Heart right ventricle (tissue), 16 donors: ENCODE data around the gene MAK. TPM values are rescaled to one million over a fixed set of nuclear protein-coding genes. Genes with fewer than 3 reads are reported as not detected.

ENCODE experiments used
- ATAC-seq, 8 donors: fragments of 200-7000 bp; cut with Tn5 transposase; one replicate each; pipeline ENCODE4 v1.9.1; 2020; ENCODE audit warnings: mild to moderate bottlenecking in 8 of 8, moderate library complexity in 8 of 8, moderate number of reproducible peaks in 1 of 8
- DNase-seq, 2 donors: peaks; one replicate each; pipeline ENCODE4 v3.0.0-alpha.2; 2020
- H3K27ac ChIP-seq, 10 donors: fragments of 200-600 bp; sonication (generic) in 2 of 10; one replicate each; pipeline versions ENCODE4 v1.5.0 to v1.8.0; 2020 to 2022; ENCODE audit warnings: mild to moderate bottlenecking in 3 of 10
- H3K27me3 ChIP-seq, 7 donors: fragments of 200-600 bp; one replicate each; pipeline ENCODE4 v1.8.0; 2021 to 2022; ENCODE audit warnings: mild to moderate bottlenecking in 2 of 7
- H3K36me3 ChIP-seq, 9 donors: fragments of 200-600 bp; sonication (generic) in 1 of 9; one replicate each; pipeline versions ENCODE4 v1.5.0 to v1.8.0; 2020 to 2022; ENCODE audit warnings: mild to moderate bottlenecking in 2 of 9
- H3K4me1 ChIP-seq, 9 donors: fragments of 200-600 bp; sonication (generic) in 1 of 9; one replicate each; pipeline versions ENCODE4 v1.5.0 to v1.8.0; 2020 to 2022; ENCODE audit warnings: mild to moderate bottlenecking in 4 of 9
- H3K4me3 ChIP-seq, 10 donors: fragments of 200-600 bp; sonication (generic) in 2 of 10; one replicate each; pipeline versions ENCODE4 v1.5.0 to v1.8.0; 2020 to 2022; ENCODE audit warnings: mild to moderate bottlenecking in 7 of 10, moderate library complexity in 2 of 10
- H3K9me3 ChIP-seq, 11 donors: fragments of 200-600 bp in 10 of 11; sonication (generic) in 2 of 11; one replicate each; pipeline versions ENCODE4 v1.5.0 to v1.8.0; 2013 to 2022; ENCODE audit warnings: mild to moderate bottlenecking in 2 of 11, control low read depth in 1 of 11, moderate library complexity in 1 of 11
- CTCF ChIP-seq, 9 donors: fragments of 200-600 bp; sonication (generic) in 2 of 9; IDR thresholded peaks; one replicate each; pipeline versions ENCODE4 v1.5.0 to v1.8.0; 2021 to 2022; ENCODE audit warnings: antibody characterized with exemption in 9 of 9, mild to moderate bottlenecking in 5 of 9, moderate library complexity in 1 of 9
- WGBS, 2 donors: extraction: QIAGEN DNeasy Blood & Tissue Kit; methylation state at CpG; one replicate each; pipeline ENCODE4 v1.1.7; 2013; ENCODE audit warnings: inconsistent platforms in 1 of 2; 5-methylcytosine and 5-hydroxymethylcytosine counted together
- intact Hi-C, 10 donors: fragments of 100-400 bp; cut with DNase I; formaldehyde crosslinking; loops; one replicate each; pipeline versions ENCODE4 v1.11.1 to v1.14.2; 2022
- polyA plus RNA-seq, 2 donors: library from polyadenylated mRNA; stranded (reverse); fragments of 200-250 nt; gene quantifications; one replicate each; pipeline ENCODE4 v1.2.3, GENCODE V29; 2013
- total RNA-seq, 10 donors: library from RNA; stranded (reverse); fragmentation: NEBNext Ultra II Directional in 3 of 10; extraction: Animal tissue kit (Norgen Biotek cat#: 25700) in 3 of 10; gene quantifications; one replicate each; pipeline versions ENCODE4 v1.2.1 to v1.2.4, GENCODE V29; 2021 to 2023
- donor health status: Arrhythmogenic right ventricular cardiomyopathy.
- donor health status: ischemic (EF 13 %, LVEDD 7.1; RV severe dilation, severe dysfunction).
- donor health status: healthy with polysubstance abuse.
- donor health status: DM: no; HTN: yes; CAD: no.
- donor health status: DM: no; HTN: no; CAD: no.
- donor health status: ischemic (EF 25% LVEDD 6.9; RV normal size, moderate dysfunction).
- donor health status: ischemic (EF 25% LVEDD 5.7; RV mildly dilated, moderate dysfunction).
- donor health status: healthy.
- donor health status: DM: yes; HTN: yes; CAD: no.
- donor health status: Ischemic cardiomyopathy.
- donor health status: ischemic (EF 35%, LVEDD 5.7; RV mildly dilated, moderate dysfunction).
- donor health status: nonischemic (EF 11% LVEDD 7.7; RV severe dilation, severe dysfunction).
- donor health status: DM: yes; HTN: yes; CAD: no.
- donor health status: PGD.
- donor health status: ischemic (EF 29% LVEDD 5.4; RV normal size, mild dysfunction).
- donor health status: nonischemic (EF 23%, LVEDD 6.1; RV moderate dilation, normal function).

MAK gene
- total and polyA plus RNA-seq, 12 donors = 0.01 to 0.25 (median 0.12) TPM; not detected in 4

- no peak for DNase-seq
- no peaks in the 10 kb centered on the region for H3K36me3 ChIP-seq
- no peaks in the 10 kb centered on the region for H3K27me3 ChIP-seq
- intact Hi-C loops = loop anchor here in 1 of 10 donors (10.0 kb wide), 1 partner anchor 222 kb away; no protein-coding TSS in a partner anchor
- H3K9me3 ChIP-seq = peaks cover 0 to 28% (median 8%) of the 10 kb centered on the region in 11 donors
- no peak for TF ChIP-seq CTCF (IDR thresholded peaks at IDR 0.05)
- H3K4me1 ChIP-seq = no peaks in the 10 kb centered on the region
- no peak for ATAC-seq
- H3K4me3 ChIP-seq = no peak overlapping the region
- WGBS, 2 donors = 56 to 67% methylated on average over 11 of the region's 11 CpGs
- H3K27ac ChIP-seq = no peak overlapping the region
These were observed 14.1 kb upstream of the MAK start for GRCh38 chr6:10852361-10852960.

GRCh38 chr6:10850728-10851127 lies 12.4 kb upstream of the MAK start:
- TF ChIP-seq CTCF (IDR thresholded peaks at IDR 0.05) = no peak
- Histone ChIP-seq H3K27ac (no peak overlapping the region), H3K4me1 (no peaks in the 10 kb centered on the region), H3K4me3 (no peak overlapping the region), H3K36me3 (no peaks in the 10 kb centered on the region), H3K27me3 (no peaks in the 10 kb centered on the region), H3K9me3 (peaks cover 0 to 28% (median 8%) of the 10 kb centered on the region in 11 donors)
- no peak for ATAC-seq
- no peak for DNase-seq
- WGBS, 2 donors = 81% methylated on average over 7 of the region's 7 CpGs
- intact Hi-C loops = loop anchor here in 1 of 10 donors (10.0 kb wide), 1 partner anchor 224 kb away; no protein-coding TSS in a partner anchor

- ATAC-seq = no peak
- WGBS, 2 donors = 88 to 92% methylated on average over 4 of the region's 4 CpGs
- no peak for TF ChIP-seq CTCF (IDR thresholded peaks at IDR 0.05)
These were observed 11.6 kb upstream of the MAK start for GRCh38 chr6:10849901-10850300.

GRCh38 chr6:10847684-10848083 lies 9.3 kb upstream of the MAK start:
- ATAC-seq (no peak), DNase-seq (no peak)
- WGBS, 2 donors = 80 to 85% methylated on average over 3 of the region's 3 CpGs
- Histone ChIP-seq H3K27ac (no peak overlapping the region), H3K36me3 (no peaks in the 10 kb centered on the region), H3K27me3 (no peaks in the 10 kb centered on the region), H3K9me3 (peaks cover 0 to 6% (median 0%) of the 10 kb centered on the region in 11 donors), H3K4me3 (no peak overlapping the region), H3K4me1 (no peaks in the 10 kb centered on the region)
- TF ChIP-seq CTCF (IDR thresholded peaks at IDR 0.05) = peak in 7 of 9 donors; percentile 6 to 40 (median 31)
- intact Hi-C loops = loop anchor here in 1 of 10 donors (5.0 kb wide), 1 partner anchor 220 kb away; no protein-coding TSS in a partner anchor

More at GRCh38 chr6:10849901-10850300, 11.6 kb upstream of the MAK start:
- Histone ChIP-seq H3K4me1 (no peaks in the 10 kb centered on the region), H3K4me3 (no peak overlapping the region), H3K27ac (no peak overlapping the region), H3K36me3 (no peaks in the 10 kb centered on the region), H3K27me3 (no peaks in the 10 kb centered on the region), H3K9me3 (peaks cover 0 to 23% (median 8%) of the 10 kb centered on the region in 11 donors)
- intact Hi-C loops = loop anchor here in 2 of 10 donors (5.0 to 10.0 kb wide), 2 partner anchors 217 to 225 kb away; no protein-coding TSS in a partner anchor
- no peak for DNase-seq
